ENCODE data around the gene MSRB3. TPM values are rescaled to one million over a fixed set of nuclear protein-coding genes. Genes with fewer than 3 reads are reported as not detected.

MSRB3 gene
- total RNA-seq, 1 donor from 2014 or later, result 8.3 TPM

GRCh38 chr12:65327207-65328076 lies 49.0 kb downstream of the MSRB3 start:
- DNase-seq (ENCODE audit: low read depth, low spot score), result no peak
- Mint-ChIP-seq H3K27me3 (ENCODE audit: low read depth) (no peaks in the 10 kb centered on the region), H3K27ac (ENCODE audit: unreplicated experiment) (no peak overlapping the region), H3K4me1 (peaks cover 21% of the 10 kb centered on the region), H3K36me3 (ENCODE audit: low read depth) (no peaks in the 10 kb centered on the region), H3K4me3 (no peak overlapping the region), H3K9me3 (no peaks in the 10 kb centered on the region)
- TF ChIP-seq, protein P1, sequence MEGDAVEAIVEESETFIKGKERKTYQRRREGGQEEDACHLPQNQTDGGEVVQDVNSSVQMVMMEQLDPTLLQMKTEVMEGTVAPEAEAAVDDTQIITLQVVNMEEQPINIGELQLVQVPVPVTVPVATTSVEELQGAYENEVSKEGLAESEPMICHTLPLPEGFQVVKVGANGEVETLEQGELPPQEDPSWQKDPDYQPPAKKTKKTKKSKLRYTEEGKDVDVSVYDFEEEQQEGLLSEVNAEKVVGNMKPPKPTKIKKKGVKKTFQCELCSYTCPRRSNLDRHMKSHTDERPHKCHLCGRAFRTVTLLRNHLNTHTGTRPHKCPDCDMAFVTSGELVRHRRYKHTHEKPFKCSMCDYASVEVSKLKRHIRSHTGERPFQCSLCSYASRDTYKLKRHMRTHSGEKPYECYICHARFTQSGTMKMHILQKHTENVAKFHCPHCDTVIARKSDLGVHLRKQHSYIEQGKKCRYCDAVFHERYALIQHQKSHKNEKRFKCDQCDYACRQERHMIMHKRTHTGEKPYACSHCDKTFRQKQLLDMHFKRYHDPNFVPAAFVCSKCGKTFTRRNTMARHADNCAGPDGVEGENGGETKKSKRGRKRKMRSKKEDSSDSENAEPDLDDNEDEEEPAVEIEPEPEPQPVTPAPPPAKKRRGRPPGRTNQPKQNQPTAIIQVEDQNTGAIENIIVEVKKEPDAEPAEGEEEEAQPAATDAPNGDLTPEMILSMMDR (conservative IDR thresholded peaks at IDR 0.05), result no peak

DNA sequence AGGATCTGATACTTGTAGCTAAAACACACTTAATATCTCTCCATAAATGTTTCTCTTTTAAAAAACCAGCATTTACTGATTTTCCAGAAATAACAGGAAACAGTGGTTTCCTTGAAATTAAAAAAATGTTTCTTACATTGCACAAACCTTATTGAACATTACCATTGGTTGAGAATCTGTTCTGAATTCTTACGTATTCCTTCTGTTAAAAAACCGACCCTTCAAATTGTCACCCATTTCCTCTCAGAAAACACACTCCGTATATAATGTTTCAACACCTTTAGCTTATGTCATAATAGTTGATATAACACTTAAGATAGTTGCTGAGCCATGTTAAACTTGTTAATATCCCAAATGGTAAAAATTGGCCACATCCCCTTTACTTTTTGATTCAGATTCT lies 51.2 kb downstream of the MSRB3 start:
- no peak for DNase-seq (ENCODE audit: low read depth, low spot score)
- TF ChIP-seq, protein P1 (conservative IDR thresholded peaks at IDR 0.05), result no peak
- Mint-ChIP-seq H3K27ac (ENCODE audit: unreplicated experiment) (no peak overlapping the region), H3K36me3 (ENCODE audit: low read depth) (no peaks in the 10 kb centered on the region), H3K9me3 (no peaks in the 10 kb centered on the region), H3K27me3 (ENCODE audit: low read depth) (no peaks in the 10 kb centered on the region), H3K4me1 (peaks cover 26% of the 10 kb centered on the region), H3K4me3 (no peak overlapping the region)

DNA sequence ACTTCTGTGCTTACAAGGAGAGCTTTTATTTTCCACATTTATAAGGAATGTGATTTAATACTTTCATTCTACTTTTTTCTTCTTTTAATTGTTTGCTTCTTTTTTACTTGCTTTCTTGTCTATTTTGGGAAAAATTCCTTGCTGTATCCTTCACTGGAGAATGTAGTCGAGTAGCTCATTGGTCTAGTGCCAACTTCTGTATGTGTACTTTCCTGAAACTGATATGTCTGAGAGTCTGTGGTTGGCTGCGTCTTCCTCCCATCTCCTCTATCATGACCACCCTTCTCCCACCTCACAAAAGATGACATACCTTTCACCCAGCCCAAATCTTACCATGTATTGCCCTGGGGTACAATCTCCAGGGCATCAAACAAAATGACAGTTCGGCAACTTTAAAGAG lies 51.8 kb downstream of the MSRB3 start:
- H3K27ac Mint-ChIP-seq (ENCODE audit: unreplicated experiment), result no peak overlapping the region
- DNase-seq (ENCODE audit: low read depth, low spot score), result no peak
- no peaks in the 10 kb centered on the region for H3K27me3 Mint-ChIP-seq (ENCODE audit: low read depth)
- H3K4me3 Mint-ChIP-seq, result no peak overlapping the region
- no peaks in the 10 kb centered on the region for H3K9me3 Mint-ChIP-seq
- peaks cover 32% of the 10 kb centered on the region for H3K4me1 Mint-ChIP-seq
- H3K36me3 Mint-ChIP-seq (ENCODE audit: low read depth), result no peaks in the 10 kb centered on the region
- TF ChIP-seq, protein P1 (conservative IDR thresholded peaks at IDR 0.05), result no peak

- Mint-ChIP-seq H3K4me3 (no peak overlapping the region), H3K27ac (ENCODE audit: unreplicated experiment) (no peak overlapping the region), H3K36me3 (ENCODE audit: low read depth) (no peaks in the 10 kb centered on the region), H3K4me1 (peaks cover 40% of the 10 kb centered on the region), H3K9me3 (no peaks in the 10 kb centered on the region), H3K27me3 (ENCODE audit: low read depth) (no peaks in the 10 kb centered on the region)
- DNase-seq (ENCODE audit: low read depth, low spot score), result no peak
- TF ChIP-seq, protein P1 (conservative IDR thresholded peaks at IDR 0.05), result no peak
Observed at GRCh38 chr12:65331456-65331855, 53.0 kb downstream of the MSRB3 start.

DNA sequence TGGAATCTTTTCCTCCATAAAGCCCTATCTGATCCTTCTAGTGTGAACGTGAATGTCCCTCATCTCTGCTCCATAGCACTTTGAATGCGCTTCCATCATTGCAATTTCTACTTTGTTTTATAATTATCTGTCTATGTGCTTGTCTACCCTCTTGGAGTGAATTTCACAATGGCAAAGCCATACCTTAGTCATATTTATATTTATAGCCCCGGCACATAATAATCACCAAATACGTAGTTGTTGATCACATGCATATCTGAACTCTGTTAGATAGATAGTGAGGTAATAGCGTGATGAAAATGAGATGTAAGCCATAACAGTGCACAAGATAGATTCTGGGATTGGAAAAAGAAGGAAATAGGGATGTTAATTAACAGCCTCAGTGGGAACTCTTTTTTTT lies 55.2 kb downstream of the MSRB3 start:
- TF ChIP-seq, protein P1 (conservative IDR thresholded peaks at IDR 0.05), result no peak
- no peak overlapping the region for H3K4me3 Mint-ChIP-seq
- DNase-seq (ENCODE audit: low read depth, low spot score), result no peak
- no peaks in the 10 kb centered on the region for H3K9me3 Mint-ChIP-seq
- no peak overlapping the region for H3K27ac Mint-ChIP-seq (ENCODE audit: unreplicated experiment)
- no peaks in the 10 kb centered on the region for H3K27me3 Mint-ChIP-seq (ENCODE audit: low read depth)
- H3K36me3 Mint-ChIP-seq (ENCODE audit: low read depth), result no peaks in the 10 kb centered on the region
- peaks cover 33% of the 10 kb centered on the region for H3K4me1 Mint-ChIP-seq

All from neural crest cell (in vitro differentiated cells).